ENCODE results near the gene CREB5.

GRCh38 chr7:28842769-28843295 is 430.5 kb downstream of the CREB5 start:
- no peak for TF ChIP-seq CTCF (IDR thresholded peaks at IDR 0.05; ENCODE audit: borderline replicate concordance, extremely low read depth, low read length, poor library complexity, severe bottlenecking)
- TF ChIP-seq EZH2 (IDR thresholded peaks at IDR 0.05; ENCODE audit: borderline replicate concordance, low read depth, low read length, severe bottlenecking): no peak

Data from DND-41 (cell line).